NCI-H82 treated with DMSO at 0.1 percent for 48 hours (cell line): ENCODE measurements around the gene CRTAC1.
"Not testable (repeated sequence)": the region's sequence is repeated elsewhere in the genome, so short reads cannot be mapped to it uniquely, and the experiment has no call there.

ENCODE experiments used
- DNase-seq: peaks from one replicate; lab custom pipeline; 2025; ENCODE audit not compliant: unreplicated experiment; lab: John Stamatoyannopoulos, UW

CRTAC1 gene

GRCh38 chr10:97849103-97849686 is 181.2 kb downstream of the CRTAC1 start:
- no peak for DNase-seq

DNA sequence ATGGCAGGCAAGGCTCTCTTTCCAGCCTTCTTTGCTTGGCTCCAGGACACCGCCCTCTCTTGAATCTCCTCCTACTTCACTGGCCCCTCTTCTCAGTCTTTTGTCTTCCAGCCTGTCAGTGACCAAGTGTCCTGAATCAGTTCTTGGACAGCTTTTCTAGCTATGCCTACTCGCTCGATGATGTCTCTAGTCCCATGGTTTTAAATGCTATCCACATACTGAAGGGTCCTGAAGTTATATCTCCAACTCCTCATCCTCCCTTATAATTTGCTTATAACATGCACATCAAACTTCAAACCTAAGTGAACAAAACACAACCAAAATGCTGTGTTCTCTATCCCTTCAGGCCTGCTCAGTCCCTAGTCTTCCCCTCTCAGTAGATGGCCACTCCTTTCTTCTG is 185.7 kb downstream of the CRTAC1 start:
- DNase-seq, result no peak

DNA sequence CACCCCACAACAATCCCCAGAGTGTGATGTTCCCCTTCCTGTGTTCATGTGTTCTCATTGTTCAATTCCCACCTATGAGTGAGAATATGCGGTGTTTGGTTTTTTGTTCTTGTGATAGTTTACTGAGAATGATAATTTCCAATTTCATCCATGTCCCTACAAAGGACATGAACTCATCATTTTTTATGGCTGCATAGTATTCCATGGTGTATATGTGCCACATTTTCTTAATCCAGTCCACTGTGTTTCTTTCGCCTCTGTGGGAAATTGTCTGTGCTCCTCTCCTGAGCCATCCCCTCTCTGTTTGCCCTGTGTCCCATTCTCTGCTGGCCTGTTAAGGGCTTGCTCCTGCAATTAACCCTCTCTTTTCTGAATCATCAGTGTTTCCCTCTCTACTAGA is 186.4 kb downstream of the CRTAC1 start:
- DNase-seq, result not testable (repeated sequence)

DNA sequence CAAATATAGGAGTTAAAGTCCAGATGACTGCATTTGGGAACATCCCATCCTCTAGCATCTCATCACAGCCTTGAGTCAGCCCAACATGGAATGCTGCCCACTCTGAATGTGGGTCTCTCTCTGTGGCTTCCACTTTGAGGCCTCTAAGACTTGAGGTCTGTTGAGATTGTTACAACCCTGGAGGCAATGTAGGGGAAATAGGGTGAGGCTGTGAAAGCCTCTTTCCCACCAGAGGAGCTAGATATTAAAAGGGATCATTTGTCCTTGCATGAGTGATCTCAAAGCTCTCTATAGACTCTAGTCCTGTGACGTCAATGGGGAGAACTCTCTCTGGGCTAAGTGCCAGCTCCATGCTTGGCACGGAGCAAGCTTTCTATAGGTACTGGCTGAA is 187.1 kb downstream of the CRTAC1 start:
- DNase-seq, result no peak

GRCh38 chr10:97842656-97843280 is 187.7 kb downstream of the CRTAC1 start:
- no peak for DNase-seq

GRCh38 chr10:97842114-97842513 is 188.3 kb downstream of the CRTAC1 start:
- DNase-seq, result not testable (repeated sequence)

DNA sequence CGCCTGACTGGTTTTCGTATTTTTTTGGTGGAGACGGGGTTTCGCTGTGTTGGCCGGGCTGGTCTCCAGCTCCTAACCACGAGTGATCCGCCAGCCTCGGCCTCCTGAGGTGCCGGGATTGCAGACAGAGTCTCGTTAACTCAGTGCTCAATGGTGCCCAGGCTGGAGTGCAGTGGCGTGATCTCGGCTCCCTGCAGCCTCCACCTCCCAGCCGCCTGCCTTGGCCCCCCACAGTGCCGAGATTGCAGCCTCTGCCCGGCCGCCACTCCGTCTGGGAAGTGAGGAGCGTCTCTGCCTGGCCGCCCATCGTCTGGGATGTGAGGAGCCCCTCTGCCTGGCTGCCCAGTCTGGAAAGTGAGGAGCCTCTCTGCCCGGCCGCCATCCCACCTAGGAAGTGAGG is 189.3 kb downstream of the CRTAC1 start:
- DNase-seq, result not testable (repeated sequence)

GRCh38 chr10:97838091-97838490 is 192.3 kb downstream of the CRTAC1 start:
- no peak for DNase-seq

DNA sequence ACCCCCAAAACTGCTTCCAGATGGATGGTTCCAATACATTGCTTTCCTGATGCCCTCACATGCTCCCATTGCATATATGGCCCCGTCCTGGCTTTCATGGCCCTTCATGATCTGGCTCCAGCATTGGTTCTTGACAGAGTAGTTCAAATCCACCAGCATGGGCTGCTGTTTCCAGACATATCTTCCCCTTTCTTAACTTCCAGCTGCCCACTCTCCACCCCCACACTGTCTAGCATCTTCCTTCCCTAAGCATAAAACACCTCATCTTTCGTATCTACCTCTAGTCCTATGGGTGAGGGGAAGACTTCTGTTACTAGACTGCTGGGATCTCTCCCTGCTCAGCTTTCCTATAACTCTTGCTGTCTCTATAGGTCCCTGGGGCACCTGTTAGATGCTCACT is 194.0 kb downstream of the CRTAC1 start:
- DNase-seq, result no peak

- no peak for DNase-seq
Measured at GRCh38 chr10:97831259-97831658, 199.2 kb downstream of the CRTAC1 start.

DNA sequence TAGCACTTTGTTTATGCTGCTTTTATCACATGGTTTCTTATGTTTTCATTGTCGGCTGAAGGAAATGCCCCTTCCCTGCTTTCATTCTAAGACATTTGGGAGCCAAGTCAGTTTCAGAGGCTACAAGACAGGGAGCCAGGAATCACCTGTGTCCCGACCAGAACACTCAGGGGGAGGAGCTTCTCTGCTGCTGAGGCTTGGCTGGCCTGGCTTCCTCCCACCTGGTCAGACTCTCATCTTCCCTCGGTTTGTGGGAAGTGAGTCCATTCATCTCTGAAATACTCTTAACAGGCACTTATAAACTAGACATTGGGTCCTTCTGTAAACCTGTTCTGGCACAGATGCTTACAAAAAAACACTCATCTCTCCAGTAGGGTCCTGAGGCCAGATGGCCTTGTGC is 200.4 kb downstream of the CRTAC1 start:
- DNase-seq, result no peak

GRCh38 chr10:97828721-97829120 is 201.7 kb downstream of the CRTAC1 start:
- no peak for DNase-seq

DNA sequence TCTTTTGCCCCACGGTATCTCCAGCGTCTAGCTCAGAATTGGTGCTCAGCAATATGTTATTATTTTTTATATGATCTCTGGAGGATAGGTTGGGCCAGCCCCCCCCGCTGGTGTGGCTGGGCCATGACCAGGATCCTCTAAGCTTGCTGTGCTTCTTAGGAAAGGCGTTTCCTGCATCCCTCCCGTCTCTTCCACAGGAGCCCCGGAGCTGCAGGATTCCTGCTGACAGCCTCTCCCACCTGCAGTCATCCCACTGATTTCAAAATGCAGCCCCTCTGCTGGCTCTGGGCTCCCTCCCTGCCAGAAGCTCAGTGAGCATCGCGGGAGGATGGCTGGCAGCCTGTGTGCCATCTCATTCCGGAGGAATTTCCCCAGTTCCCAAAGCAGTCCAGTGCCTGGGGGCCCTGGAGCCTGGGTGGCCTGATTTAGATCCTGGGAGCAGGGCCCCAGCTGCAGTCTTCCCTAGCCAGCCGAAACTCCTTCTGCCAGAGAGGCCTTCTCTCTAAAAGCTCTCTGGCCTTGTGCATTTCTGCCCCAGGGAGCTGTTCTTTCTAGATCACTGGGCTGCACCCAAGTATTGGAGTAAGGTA is 202.6 kb downstream of the CRTAC1 start:
- no peak for DNase-seq

DNA sequence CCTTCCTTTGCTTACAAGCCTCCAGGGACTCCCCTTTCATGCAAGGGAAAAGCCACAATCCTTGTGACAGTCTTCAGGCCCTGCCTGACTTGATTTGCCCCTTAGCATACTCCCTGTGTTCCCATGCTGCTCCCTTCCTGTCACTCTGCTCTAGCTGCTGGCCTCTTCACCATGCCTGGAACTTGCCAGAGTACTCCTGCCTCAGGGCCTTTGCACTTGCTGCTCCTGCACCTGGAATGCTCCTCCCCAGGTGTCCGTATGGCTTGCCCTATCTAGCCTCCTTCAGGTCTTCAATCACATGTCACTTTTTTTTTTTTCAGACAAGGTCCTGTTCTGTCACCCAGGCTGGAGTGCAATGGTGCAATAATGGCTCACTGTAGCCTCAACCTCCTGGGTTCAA is 203.5 kb downstream of the CRTAC1 start:
- DNase-seq, result no peak

GRCh38 chr10:97825020-97825760 is 205.2 kb downstream of the CRTAC1 start:
- no peak for DNase-seq

DNA sequence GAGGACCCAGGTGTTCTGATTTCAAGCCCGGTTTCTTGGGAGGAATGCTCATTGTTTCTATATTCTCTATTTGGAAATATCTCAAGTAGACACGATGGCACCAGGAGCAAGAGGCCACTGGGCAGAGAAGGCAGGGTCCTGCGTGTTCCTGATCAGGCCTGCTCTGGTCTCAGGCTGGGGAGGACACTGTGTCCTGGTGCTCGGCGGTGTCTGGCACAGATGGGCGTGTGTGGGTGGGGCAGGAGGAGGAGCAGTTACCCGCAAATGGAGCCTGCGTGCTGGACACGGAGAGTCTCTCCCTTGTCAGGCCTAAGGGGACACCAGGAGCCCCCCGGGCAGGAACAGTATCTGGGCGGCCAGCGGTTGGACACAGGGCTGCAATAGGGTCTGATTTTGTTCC is 206.7 kb downstream of the CRTAC1 start:
- DNase-seq, result no peak

DNA sequence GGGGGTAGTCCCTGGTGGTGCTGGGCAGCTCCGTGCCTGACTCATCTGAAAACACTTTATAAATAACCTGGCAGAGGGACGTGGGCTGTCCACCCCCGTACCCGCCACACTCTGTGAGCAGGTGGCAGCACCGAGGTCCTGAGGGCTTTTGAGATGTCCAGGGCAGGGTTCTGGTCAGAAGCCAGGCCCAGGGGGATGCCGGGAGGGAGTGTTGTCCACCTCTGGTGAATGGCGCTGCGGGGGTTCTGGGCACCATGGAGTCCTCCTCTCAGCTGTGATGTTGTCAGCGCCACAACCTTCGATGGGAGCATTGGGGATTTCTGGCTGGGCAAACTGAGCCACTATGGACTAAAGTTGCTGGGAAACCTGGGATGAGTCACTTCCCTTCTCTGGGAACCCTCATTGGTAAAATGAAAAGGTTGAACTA is 208.1 kb downstream of the CRTAC1 start:
- no peak for DNase-seq

DNA sequence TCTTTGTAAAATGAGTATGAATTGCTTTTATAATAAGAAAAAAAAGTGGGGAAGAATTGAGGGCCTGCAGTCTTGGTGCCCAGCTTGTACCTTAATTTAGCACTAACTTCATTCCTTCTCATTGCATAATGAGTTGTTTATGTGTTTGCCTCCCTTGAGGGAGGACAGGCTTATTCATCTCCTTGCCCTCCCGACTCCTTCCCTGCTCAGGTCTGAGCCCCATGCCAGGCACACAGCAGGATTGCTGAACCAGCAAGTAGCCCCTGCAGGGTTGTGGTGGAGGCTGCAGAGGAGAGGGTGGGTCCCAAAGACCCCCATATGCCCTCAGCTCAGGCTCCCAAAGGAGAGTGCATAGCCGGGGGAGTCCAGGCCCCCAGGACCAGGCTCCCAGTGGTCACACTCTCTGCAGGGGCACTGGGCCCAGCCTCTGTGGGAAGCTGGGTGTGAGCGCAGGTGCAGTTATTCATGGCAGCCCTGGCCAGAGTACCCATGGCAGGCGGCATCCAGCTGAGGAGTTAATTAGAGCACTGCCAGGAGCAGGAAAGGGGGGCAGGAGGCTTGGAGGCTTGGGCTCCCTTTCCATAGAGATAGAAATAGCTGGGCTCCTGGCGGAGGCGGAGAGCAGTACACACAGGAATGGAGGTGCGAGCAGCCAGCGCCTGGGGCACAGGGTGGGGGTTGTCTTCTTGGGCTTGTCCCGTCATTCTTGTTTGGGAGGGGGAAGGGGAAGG is 208.9 kb downstream of the CRTAC1 start:
- DNase-seq, result no peak

DNA sequence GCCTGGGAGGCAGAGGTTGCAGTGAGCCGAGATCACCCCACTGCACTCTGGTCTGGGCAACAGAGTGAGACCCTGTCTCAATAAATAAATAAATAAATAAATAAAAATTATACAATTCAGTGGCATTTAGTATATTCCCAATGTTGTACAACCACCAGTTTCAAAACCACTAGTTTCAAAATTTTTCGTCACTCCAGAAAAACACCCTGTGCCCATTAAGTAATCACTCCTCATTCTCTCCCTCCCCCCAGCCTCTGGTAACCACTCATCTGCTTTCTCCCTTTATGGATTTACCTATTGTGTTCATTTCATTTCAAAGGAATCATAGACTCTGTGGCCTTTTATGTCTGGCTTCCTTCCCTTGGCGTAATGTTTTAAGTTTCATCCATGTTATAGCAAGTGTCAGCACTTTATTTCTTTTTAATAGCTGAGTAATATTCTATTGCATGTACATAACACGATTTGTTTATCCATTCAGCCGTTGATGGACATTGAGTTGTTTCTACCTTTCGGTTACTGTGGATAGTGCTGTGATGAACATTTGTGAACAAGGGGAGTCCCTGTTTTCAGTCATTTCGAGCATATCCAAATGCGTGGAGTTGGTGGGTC is 210.2 kb downstream of the CRTAC1 start:
- no peak for DNase-seq

DNA sequence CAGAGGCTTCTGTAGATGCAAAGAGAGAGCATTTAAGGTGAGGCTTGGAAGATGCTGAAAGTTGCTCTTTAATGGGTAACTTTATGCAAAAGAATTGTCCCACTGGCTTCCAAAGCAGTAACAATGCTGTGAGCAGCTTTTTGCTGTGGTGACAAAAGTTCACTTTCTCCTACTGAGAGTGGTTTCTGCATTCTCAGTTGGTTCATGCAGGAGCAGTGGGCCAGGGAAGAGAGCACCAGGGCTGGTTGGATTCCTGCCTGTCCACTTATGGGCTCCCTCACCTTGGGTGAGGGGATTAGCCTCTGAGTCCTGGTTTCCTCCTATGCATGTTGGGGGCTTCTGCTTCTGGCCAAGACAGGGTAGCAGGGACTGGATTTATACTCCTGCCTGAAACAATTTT is 211.8 kb downstream of the CRTAC1 start:
- DNase-seq, result no peak

- DNase-seq, result no peak
Measured at GRCh38 chr10:97816609-97817008, 213.8 kb downstream of the CRTAC1 start.
